Neural cell (in vitro differentiated cells): ENCODE measurements around the gene SWAP70. TPM values are rescaled to one million over a fixed set of nuclear protein-coding genes. Genes with fewer than 3 reads are reported as not detected.

ENCODE experiments used
- H2AFZ ChIP-seq: fragments of 200-600, 300-800 bp; sonication (generic), shearing (Covaris generic); 2 replicates; pipeline ENCODE4 v1.6.0; 2014; ENCODE audit warnings: low read depth, mild to moderate bottlenecking, antibody characterized with exemption, low read length, moderate library complexity
- H3F3A ChIP-seq: fragments of 200-600 bp; shearing (Covaris generic); 2 replicates; pipeline ENCODE4 v1.6.1; 2016; ENCODE audit warnings: mild to moderate bottlenecking, moderate library complexity, mixed read lengths, antibody characterized with exemption, low read length; ENCODE audit not compliant: insufficient read depth, poor library complexity, severe bottlenecking
- H3K27ac ChIP-seq: fragments of 200-600, 300-800 bp; sonication (generic), shearing (Covaris generic); 2 replicates; pipeline ENCODE4 v1.5.1; 2014; ENCODE audit warnings: mild to moderate bottlenecking, low read length, moderate library complexity
- H3K27me3 ChIP-seq: fragments of 300-800, 200-600 bp; sonication (generic), shearing (Covaris generic); 2 replicates; pipeline ENCODE4 v1.6.0; 2014; ENCODE audit warnings: mild to moderate bottlenecking, low read depth, low read length, moderate library complexity; ENCODE audit not compliant: insufficient read depth
- H3K36me3 ChIP-seq: fragments of 300-800, 200-600 bp; sonication (generic), shearing (Covaris generic); 2 replicates; pipeline ENCODE4 v1.5.1; 2014; ENCODE audit warnings: mild to moderate bottlenecking, antibody characterized with exemption, low read length, moderate library complexity; ENCODE audit not compliant: insufficient read depth
- H3K4me2 ChIP-seq: fragments of 300-800, 200-600 bp; sonication (generic), shearing (Covaris generic); 2 replicates; pipeline ENCODE4 v1.6.0; 2014; ENCODE audit warnings: mild to moderate bottlenecking, low read length
- H3K4me3 ChIP-seq: fragments of 300-800, 200-600 bp; sonication (generic), shearing (Covaris generic); 2 replicates; pipeline ENCODE4 v1.5.1; 2014; ENCODE audit warnings: mild to moderate bottlenecking, low read length, moderate library complexity
- H3K79me2 ChIP-seq: fragments of 200-600 bp; shearing (Covaris generic); replicated peaks from 2 replicates; pipeline ENCODE4 v1.6.0; 2014; ENCODE audit warnings: mild to moderate bottlenecking, low read length, moderate library complexity; ENCODE audit not compliant: insufficient read depth
- H3K9ac ChIP-seq: fragments of 300-800, 200-600 bp; sonication (generic), shearing (Covaris generic); 2 replicates; pipeline ENCODE4 v1.6.1; 2016; ENCODE audit warnings: mild to moderate bottlenecking, low read length, mixed read lengths
- H3K9me2 ChIP-seq: fragments of 200-600 bp; shearing (Covaris generic); 2 replicates; pipeline ENCODE4 v1.6.1; 2016; ENCODE audit warnings: mild to moderate bottlenecking, low read length, mixed read lengths; ENCODE audit not compliant: insufficient read depth
- H3K9me3 ChIP-seq: fragments of 200-600, 300-800 bp; sonication (generic), shearing (Covaris generic); 2 replicates; pipeline ENCODE4 v1.6.1; 2016; ENCODE audit warnings: mild to moderate bottlenecking, mixed run types, low read length, moderate library complexity, mixed read lengths
- H4K20me1 ChIP-seq: fragments of 200-600 bp; shearing (Covaris generic); 2 replicates; pipeline ENCODE4 v1.6.1; 2016; ENCODE audit warnings: mild to moderate bottlenecking, mixed run types; ENCODE audit not compliant: insufficient read depth
- CTCF ChIP-seq: fragments of 450-650 bp; IDR thresholded peaks from 2 replicates; pipeline ENCODE4 v1.5.1; 2014; ENCODE audit warnings: antibody characterized with exemption, mild to moderate bottlenecking, moderate library complexity; ENCODE audit not compliant: poor library complexity, severe bottlenecking
- EP300 ChIP-seq: fragments of 450-650 bp; conservative IDR thresholded peaks from 2 replicates; pipeline ENCODE4 v1.6.1; 2014; ENCODE audit warnings: antibody characterized with exemption, mild to moderate bottlenecking, moderate library complexity; ENCODE audit not compliant: poor library complexity, severe bottlenecking
- MXI1 ChIP-seq: fragments of 450-650 bp; conservative IDR thresholded peaks from 2 replicates; pipeline ENCODE4 v1.6.1; 2014; ENCODE audit warnings: antibody characterized with exemption, mild to moderate bottlenecking; ENCODE audit not compliant: poor library complexity, severe bottlenecking
- POLR2AphosphoS5 ChIP-seq: IDR thresholded peaks from 2 replicates; pipeline ENCODE4 v1.6.1; 2012
- REST ChIP-seq: IDR thresholded peaks from 2 replicates; pipeline ENCODE4 v1.6.1; 2012; ENCODE audit warnings: borderline replicate concordance
- SMC3 ChIP-seq: fragments of 450-650 bp; conservative IDR thresholded peaks from 2 replicates; pipeline ENCODE4 v1.6.1; 2014; ENCODE audit warnings: antibody characterized with exemption, mild to moderate bottlenecking, moderate library complexity; ENCODE audit not compliant: poor library complexity
- polyA plus RNA-seq: library from polyadenylated mRNA; depleted of rRNA; stranded (reverse); fragments of >200 nt; gene quantifications from 2 replicates; pipeline ENCODE4 v1.2.3, GENCODE V29; 2014

SWAP70 gene
- polyA plus RNA-seq, 1 donor from 2014 or later = 1.4 TPM

DNA sequence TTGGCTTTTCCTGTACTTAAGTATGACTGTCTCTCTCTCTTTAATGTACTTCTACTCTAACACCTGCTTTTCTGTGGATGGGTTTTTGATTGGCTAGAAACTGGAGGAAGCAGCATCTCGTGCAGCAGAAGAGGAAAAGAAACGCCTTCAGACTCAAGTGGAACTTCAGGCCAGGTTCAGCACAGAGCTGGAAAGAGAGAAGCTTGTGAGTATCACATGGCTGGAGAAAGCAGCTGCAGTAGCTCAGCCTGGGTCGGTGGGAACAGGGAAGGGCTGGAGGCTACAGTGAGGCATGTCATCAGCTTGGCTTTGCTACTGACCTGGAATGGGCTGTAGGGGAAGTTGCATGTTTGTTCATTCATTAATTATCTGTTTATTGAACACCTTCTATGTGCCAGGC is 74.2 kb downstream of the SWAP70 start:
- H3K36me3 ChIP-seq = no peaks in the 10 kb centered on the region
- H3K27me3 ChIP-seq = no peaks in the 10 kb centered on the region
- H3K4me2 ChIP-seq = no peak overlapping the region
- no peaks in the 10 kb centered on the region for H3K9me3 ChIP-seq
- no peak overlapping the region for H3K9ac ChIP-seq
- no peaks in the 10 kb centered on the region for H3F3A ChIP-seq
- H3K4me3 ChIP-seq = no peak overlapping the region
- no peak overlapping the region for H2AFZ ChIP-seq
- H4K20me1 ChIP-seq = no peaks in the 10 kb centered on the region
- no peaks in the 10 kb centered on the region for H3K79me2 ChIP-seq
- TF ChIP-seq REST (no peak), CTCF (no peak), EP300 (no peak), SMC3 (no peak), MXI1 (no peak)
- H3K9me2 ChIP-seq = no peaks in the 10 kb centered on the region
- no peak overlapping the region for H3K27ac ChIP-seq

- H3K9me3 ChIP-seq = no peaks in the 10 kb centered on the region
- H3K4me2 ChIP-seq = no peak overlapping the region
- H3K79me2 ChIP-seq = no peaks in the 10 kb centered on the region
- H3K9ac ChIP-seq = no peak overlapping the region
- H3K27me3 ChIP-seq = no peaks in the 10 kb centered on the region
- H3K27ac ChIP-seq = no peak overlapping the region
- no peak overlapping the region for H2AFZ ChIP-seq
- TF ChIP-seq CTCF (no peak), POLR2AphosphoS5 (no peak)
- no peaks in the 10 kb centered on the region for H3K9me2 ChIP-seq
- H3F3A ChIP-seq = no peaks in the 10 kb centered on the region
- H3K36me3 ChIP-seq = no peaks in the 10 kb centered on the region
- no peak overlapping the region for H3K4me3 ChIP-seq
- H4K20me1 ChIP-seq = no peaks in the 10 kb centered on the region
Measured at GRCh38 chr11:9738707-9739106, 74.8 kb downstream of the SWAP70 start.
